Stimulated activated naive CD4-positive, alpha-beta T cell (primary cell): ENCODE data around the gene CAMTA1.
"Not testable (repeated sequence)": the region's sequence is repeated elsewhere in the genome, so short reads cannot be mapped to it uniquely, and the experiment has no call there.

Experiments
- DNase-seq, 6 experiments: peaks; one replicate each; lab custom pipeline; 2025; lab: John Stamatoyannopoulos, UW

CAMTA1 gene

DNA sequence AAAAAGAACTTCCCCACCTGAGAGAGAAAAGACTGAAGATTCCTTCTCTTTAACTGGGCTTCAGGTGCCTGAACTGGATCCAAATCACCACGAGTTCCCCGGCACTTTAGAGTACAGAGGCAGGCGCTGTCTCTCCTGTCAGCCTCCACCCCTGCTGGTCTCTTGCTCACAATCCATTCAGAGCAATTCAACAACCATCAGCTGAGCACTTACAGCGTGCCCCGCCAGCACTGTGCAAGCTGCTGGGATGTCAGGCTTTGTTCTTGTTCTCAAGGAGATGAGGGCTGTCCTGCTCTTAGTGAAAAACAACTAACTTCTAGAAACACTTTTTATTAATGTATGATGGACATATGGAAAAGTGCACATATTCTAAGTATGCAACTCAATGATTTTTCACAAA is 917.1 kb downstream of the CAMTA1 start:
- DNase-seq = no peak

DNA sequence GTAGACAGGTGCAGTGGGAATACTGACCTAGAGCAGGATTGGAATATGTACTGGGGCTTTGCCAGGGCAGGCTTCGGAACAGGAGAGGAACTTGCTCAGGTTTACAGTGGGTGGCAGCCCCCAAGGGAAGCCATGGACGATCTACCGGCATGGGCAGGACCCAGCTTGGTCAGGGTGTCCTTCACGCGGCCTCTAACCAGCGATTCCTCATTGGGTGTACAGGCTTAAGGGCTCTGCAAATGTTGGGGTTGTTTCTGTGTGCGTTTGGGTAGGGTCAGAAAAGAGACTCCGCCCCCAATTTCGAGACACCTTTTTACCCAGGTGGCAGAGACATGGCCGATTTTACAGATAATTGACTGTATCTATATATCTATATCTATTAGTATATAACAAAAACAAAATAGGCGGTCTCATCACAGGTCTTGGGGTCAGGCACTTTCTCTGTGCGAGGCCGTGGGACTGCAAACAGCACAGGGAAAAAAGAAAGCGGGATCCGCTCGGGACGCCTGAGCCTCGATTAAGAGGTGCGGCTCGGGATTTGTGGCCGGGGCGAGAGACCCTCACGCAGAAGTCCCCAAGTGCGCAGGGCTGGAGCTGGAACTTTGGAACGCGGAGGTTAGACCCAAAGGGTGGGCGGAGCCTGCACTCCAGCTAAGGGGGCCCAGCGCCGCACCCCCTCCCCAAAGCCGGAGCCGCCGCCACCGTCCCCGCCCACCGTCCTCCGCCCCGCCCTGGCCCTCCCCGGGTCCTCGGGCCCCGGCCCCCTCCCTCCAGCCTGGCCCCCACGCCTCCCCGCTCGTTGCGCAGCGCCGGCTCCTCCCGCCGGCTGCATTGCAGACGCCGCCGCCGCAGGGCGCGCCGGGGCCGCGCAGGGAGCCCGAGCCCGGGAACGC is 918.3 kb downstream of the CAMTA1 start:
- peak in 4 of 6 experiments; percentile 8 to 23 (median 21) for DNase-seq

DNA sequence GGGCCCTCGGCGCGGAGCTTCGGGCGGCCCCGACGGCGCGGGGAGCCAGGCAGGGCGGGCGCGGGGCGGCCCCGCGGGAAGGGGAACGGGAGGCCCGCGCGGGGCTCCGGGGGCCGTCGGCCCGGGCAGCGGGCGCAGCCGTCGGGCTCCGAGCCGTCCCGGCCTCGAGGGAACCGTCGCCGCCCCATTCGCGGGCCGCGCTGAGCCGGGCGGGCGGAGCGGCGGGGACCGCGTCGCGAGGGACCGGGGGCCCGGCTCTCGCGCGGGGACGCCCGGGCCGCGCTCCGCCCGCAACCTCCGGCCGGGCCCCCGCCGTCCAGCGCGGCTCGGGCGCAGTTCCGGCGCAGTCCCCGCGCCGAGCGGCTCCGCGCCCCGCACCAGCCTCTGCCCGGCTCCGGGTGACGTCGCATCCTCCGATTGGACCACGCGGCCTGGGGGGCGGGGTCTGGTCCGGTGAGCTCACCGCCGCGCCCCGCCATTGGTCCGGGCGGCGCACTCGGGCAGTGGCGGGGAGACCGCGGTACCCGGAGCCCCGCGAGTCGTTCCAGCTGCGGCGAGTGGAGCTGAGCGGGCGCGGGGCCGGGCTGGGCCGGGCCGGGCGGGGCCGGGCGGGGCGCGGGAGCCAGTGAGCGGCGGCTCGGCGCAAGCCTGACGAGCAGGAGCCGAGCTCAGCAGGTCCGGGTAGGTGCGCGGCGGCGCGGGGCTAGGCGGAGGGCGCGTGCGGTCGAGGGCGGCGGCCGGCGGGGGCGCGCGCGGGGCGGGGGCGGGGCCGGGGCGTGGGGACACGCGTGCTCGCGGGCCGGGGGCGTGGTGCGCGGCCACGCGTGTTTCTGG is 919.2 kb downstream of the CAMTA1 start:
- DNase-seq = peak; percentile 80 to 87 (median 86)

- peak in 5 of 6 experiments; percentile 16 to 56 (median 38) for DNase-seq
These were observed 920.0 kb downstream of the CAMTA1 start for GRCh38 chr1:7705048-7705907.

- DNase-seq = no peak
These were observed 920.6 kb downstream of the CAMTA1 start for GRCh38 chr1:7705908-7706216.

GRCh38 chr1:7707527-7707926 is 922.3 kb downstream of the CAMTA1 start:
- DNase-seq = no peak

DNA sequence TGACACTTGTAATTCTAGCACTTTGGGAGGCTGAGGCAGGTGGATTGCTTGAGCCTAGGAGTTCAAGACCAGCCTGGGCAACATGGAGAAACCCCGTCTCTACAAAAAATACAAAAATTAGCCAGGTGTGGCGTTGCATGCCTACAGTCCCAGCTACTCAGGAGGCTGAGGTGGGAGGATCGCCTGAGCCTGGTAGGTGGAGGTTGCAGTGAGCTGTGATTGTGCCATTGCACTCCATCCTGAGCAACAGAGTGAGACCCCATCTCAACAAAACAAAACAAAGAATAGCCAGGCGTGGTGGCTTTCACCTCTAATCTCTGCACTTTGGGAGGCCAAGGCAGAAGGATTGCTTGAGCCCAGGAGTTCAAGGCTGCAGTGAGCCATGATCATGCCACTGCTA is 922.8 kb downstream of the CAMTA1 start:
- not testable (repeated sequence) for DNase-seq

DNA sequence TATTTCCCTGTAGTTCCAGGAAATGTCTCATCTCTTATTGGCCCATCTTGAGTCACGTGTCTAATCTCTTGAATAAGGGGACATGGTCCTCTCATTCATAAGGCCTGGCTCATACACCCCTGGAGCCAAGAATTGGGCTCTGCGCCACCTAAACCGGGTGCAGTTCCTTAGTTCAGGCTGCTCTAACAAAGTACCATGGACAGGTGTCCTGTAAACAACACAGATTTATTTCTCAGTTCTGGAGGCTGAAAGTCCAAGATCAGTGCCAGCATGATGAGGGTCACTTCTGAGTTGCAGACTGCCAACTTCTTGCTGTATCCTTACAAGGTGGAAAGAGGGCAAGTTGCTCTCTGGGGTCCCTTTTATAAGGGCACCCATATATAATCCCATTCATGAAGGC is 925.6 kb downstream of the CAMTA1 start:
- no peak for DNase-seq

- no peak for DNase-seq
These were observed 927.6 kb downstream of the CAMTA1 start for GRCh38 chr1:7712731-7713323.

GRCh38 chr1:7716506-7716905 is 931.3 kb downstream of the CAMTA1 start:
- DNase-seq = no peak

DNA sequence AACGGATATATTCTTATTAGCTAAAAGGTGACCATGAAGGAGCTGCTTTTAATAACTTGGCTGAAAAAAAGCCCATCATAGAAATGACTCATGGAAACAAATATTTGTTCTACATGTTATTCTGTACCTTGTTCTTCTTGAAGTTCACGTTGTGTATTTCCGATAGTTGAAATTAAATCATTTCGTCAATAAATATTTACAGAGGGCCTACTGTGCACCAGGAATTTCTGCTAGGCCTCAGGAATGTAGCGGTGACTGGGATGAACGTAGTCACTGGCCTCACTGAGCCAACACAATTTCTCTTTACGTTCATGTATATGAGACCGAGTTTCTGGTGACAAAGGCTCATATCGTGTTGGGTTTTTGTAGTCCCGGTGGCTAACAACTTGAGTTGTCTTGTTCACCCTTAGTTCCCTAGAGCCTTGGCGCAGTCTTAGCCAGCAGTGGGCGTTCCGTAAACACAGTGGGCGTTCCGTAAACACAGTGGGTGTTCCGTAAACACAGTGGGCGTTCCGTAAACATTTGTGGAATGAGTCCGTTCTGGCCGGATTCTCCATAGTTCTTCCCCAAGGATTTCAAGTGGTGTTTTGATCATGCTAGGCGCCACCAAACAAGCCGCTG is 932.6 kb downstream of the CAMTA1 start:
- DNase-seq = no peak

DNA sequence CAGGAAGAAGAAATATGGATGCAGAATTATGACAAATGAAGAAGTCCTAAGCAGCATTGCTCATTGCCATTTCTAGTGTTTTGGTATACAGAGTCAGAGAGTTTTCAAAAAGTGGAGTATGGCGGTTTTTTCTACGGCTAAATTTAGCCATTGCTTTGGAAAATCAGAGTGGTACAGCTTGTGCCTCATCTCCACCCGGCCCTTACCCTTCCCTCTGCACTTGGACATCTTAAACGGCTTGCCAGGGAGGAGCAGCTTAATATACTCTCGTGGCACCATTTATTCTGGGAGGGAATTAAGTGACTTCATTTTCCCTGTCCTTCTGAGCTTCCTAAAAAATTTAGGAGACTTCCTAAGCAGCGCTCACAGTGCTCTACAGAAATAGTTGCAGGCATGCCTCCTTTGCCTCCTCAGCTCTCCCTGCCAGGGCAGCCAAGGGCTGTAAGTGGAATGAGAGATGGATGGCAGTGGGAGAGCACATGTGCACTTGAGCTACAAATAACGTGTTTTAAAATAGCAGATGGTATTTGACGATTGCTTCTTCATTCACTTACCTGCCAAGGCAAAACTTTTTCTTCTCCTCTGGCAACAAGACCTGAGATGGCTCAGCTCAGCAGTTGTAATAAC is 934.3 kb downstream of the CAMTA1 start:
- DNase-seq = no peak

DNA sequence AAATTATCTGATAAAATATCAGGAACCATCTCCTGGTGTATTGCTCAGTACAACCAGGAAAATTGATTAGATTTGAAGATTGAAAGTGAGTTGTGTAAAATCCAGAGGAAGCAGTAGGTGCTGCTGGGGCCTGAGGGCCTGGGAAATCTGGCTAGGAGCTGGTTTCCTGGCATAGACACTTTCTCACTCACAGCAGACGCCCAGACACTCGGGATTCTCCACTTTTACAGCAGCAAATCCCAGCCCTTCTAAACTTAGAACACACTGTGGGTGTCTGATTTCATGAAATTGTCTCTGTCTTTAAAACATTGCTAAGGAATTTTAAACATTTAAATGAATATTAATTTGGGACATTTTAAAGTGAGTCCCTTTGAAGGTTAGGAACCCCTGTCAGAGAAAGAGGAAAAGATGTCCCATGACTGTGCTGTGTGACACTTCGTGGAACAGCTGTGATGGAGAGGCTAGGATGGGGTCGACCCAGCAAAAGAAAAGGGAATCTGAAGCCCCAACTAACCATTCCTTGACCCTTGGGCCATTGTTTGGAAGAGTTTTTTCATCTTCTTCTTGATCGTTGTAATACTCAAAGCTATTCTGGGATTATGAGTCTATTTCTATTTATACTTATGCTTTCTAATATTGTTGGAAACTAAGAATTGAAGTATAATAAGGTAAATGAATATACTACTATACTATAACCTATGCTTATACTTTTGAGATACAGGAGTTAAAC is 936.9 kb downstream of the CAMTA1 start:
- DNase-seq = no peak

DNA sequence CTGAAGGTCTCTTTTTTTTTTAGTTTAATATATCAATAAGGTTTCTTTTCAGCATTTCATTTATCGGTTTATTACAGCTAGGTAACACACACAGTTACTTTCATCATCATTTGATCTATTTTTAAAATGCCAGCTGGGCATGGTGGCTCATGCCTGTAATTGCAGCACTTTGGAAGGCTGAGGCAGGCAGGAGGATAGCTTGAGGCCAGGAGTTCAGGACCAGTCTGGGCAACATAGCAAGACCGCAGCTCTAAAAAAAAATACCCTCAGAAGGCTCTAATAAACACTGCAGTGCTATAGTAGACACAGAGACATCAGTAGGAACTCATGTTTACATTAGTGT is 937.4 kb downstream of the CAMTA1 start:
- DNase-seq = no peak

GRCh38 chr1:7726623-7727022 is 941.4 kb downstream of the CAMTA1 start:
- no peak for DNase-seq

DNA sequence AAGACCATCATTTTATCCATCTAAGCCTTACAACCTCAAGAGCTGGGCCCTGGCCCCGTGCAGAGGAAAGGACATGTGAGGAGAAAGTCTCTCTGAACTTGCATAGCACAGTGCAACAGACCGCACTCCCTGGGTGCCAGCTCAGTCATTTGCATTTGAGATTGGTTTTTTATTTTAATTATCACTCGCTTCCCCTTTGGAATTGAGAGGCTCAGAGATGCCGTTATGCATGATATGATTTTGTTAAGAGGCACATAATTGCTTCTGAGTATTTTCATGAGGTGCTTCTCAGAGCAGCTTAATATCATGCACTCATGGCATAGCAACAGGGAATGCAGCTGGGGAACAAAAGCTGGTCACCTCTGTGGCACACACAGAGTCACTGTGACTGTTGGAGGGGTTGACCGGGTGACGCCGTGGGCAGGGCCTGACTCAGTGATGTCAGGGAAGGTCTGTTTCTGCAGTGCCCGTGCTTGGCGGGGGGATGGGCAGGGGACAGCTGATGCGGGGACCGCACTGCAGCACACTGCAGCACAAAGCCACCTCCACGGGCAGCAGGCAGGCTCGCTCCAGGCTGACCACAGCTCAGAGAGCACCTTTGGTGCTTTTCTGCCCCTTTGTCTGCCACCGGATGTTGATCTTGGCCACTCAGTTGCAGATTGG is 942.7 kb downstream of the CAMTA1 start:
- no peak for DNase-seq

GRCh38 chr1:7729761-7730160 is 944.5 kb downstream of the CAMTA1 start:
- no peak for DNase-seq

GRCh38 chr1:7732331-7732730 is 947.1 kb downstream of the CAMTA1 start:
- DNase-seq = no peak

GRCh38 chr1:7733276-7733675 is 948.0 kb downstream of the CAMTA1 start:
- DNase-seq = no peak

DNA sequence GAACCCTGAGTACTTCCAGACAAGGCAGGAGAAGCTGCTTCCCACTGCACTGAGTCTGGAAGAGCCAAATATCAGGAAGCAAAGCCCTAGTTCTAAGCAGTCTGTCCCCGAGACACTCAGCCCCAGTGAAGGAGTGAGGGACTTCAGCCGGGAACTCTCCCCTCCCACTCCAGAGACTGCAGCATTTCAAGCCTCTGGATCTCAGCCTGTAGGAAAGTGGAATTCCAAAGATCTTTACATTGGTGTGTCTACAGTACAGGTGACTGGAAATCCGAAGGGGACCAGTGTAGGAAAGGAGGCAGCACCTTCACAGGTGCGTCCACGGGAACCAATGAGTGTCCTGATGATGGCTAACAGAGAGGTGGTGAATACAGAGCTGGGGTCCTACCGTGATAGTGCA is 952.8 kb downstream of the CAMTA1 start:
- no peak for DNase-seq
